Fibroblast of the aortic adventitia (primary cell): ENCODE data around the gene TPO. TPM values are rescaled to one million over a fixed set of nuclear protein-coding genes. Genes with fewer than 3 reads are reported as not detected.

Experiments used
- DNase-seq: peaks from one replicate; pipeline ENCODE4 v3.0.0-alpha.2; 2010; ENCODE audit warnings: low read depth
- H3K4me3 ChIP-seq: 2 replicates; pipeline ENCODE4 v1.5.1; 2011; ENCODE audit warnings: low read depth, mild to moderate bottlenecking, control low read depth, low read length, moderate library complexity
- total RNA-seq: library from RNA; depleted of rRNA; stranded (reverse); fragments of >200 nt; gene quantifications from 2 replicates; pipeline ENCODE4 v1.2.3, GENCODE V29; 2012; ENCODE audit warnings: low replicate concordance
- TF ChIP-seq, protein P1 (sequence below): IDR thresholded peaks from 2 replicates; pipeline ENCODE4 v1.5.1; 2011; ENCODE audit warnings: mild to moderate bottlenecking, low read length, control low read depth, inconsistent platforms; ENCODE audit not compliant: insufficient read depth

Gene TPO
- total RNA-seq, 1 donor, result not detected

DNA sequence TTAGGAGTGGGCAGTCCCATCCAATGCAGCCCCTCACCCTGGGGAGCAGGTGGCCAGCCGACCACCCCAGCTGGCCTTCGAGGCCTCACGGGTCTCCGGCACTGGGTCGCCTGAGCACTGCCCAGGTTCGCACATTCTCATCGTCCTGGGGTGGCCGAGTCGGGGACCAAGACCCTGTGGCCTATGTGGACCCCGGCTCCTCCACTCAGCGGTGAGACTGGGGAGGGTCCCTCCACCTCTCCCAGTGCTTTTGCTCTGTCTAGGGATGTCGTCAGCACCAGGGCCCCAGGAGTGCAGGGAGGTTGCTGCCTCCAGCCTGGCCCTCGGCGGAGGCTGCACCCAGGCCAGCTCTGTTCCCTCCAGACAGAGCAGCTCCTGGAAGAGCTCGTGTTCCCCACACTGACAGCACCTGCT lies 89.6 kb downstream of the TPO start:
- no peak overlapping the region for H3K4me3 ChIP-seq
- TF ChIP-seq, protein P1, sequence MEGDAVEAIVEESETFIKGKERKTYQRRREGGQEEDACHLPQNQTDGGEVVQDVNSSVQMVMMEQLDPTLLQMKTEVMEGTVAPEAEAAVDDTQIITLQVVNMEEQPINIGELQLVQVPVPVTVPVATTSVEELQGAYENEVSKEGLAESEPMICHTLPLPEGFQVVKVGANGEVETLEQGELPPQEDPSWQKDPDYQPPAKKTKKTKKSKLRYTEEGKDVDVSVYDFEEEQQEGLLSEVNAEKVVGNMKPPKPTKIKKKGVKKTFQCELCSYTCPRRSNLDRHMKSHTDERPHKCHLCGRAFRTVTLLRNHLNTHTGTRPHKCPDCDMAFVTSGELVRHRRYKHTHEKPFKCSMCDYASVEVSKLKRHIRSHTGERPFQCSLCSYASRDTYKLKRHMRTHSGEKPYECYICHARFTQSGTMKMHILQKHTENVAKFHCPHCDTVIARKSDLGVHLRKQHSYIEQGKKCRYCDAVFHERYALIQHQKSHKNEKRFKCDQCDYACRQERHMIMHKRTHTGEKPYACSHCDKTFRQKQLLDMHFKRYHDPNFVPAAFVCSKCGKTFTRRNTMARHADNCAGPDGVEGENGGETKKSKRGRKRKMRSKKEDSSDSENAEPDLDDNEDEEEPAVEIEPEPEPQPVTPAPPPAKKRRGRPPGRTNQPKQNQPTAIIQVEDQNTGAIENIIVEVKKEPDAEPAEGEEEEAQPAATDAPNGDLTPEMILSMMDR, result no peak
- no peak for DNase-seq

DNA sequence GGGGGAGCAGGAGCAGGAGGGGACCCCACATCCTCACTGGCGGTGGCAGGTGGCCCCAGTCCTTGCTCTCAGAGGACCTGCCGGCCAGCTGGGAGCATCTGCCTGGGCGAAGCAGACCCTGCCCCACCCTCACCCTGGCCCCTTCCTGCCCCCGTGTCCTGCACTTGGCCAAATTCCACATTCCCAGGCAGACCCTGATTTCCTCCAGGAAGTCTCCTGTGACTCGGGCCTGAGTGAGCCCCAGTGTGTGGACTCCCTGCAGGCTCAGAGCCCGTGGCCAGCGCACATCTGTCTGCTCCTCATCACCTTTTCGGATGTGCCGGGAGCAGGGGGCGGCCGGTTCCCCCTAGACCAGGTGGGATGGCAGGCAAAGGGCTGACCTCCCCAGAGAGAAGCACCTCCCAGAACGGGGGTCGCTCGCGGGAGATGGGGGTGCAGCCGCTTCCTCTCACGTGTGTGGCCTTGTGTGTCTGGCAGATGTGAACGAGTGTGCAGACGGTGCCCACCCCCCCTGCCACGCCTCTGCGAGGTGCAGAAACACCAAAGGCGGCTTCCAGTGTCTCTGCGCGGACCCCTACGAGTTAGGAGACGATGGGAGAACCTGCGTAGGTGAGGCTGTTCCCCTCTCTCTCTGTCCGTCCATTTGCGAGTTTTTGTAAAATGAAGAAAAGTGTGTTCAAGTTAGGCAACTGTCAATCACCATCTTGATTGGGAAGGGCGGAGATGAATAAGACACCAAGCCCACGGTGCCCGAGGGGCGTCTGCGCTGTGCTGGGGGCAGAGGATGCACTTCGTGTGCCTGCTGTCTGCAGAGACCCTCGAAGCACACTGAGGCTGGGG lies 90.4 kb downstream of the TPO start:
- no peak overlapping the region for H3K4me3 ChIP-seq
- TF ChIP-seq, protein P1, result no peak
- DNase-seq, result no peak

DNA sequence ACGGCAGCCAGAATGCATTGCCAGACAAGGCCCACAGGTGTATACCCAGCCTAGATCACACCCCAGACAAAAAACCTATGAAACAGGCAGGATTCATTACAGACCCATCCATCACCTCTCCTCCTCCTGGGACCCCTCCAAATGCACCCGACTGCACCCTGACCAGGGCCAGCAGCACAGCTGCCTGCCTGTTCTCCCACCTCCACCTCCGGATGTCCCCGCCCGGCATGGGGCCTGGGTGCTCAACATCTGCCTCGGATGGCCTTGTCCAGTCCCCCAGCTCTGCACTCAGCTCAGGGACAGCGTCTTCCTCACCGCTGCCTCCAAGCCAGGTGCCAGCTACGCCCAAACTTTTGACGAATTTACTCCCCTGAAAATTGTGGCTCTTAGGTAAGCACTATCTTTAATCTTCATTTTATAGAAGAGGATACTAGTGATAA lies 91.1 kb downstream of the TPO start:
- H3K4me3 ChIP-seq, result no peak overlapping the region
- no peak for DNase-seq
- TF ChIP-seq, protein P1, result no peak

DNA sequence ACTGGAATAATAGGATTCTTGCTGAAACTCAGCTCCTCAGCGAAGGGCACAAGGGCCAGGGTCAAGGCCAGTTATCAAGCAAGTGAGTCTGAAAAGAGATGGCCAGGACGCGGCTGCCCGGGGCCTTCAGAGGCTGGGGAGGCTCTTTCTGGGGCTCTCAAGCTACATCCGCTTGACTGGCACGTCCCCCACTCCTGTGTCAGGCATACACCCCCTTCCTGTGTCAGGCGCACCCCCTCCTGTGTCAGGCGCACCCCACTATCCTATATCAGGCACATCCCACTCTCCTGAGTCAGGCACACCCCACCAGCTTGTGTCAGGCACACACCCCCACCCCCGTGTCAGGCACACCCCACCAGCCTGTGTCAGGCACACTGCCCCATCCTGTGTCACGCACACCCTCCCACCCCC lies 91.8 kb downstream of the TPO start:
- DNase-seq, result no peak
- H3K4me3 ChIP-seq, result no peak overlapping the region
- TF ChIP-seq, protein P1, result no peak

DNA sequence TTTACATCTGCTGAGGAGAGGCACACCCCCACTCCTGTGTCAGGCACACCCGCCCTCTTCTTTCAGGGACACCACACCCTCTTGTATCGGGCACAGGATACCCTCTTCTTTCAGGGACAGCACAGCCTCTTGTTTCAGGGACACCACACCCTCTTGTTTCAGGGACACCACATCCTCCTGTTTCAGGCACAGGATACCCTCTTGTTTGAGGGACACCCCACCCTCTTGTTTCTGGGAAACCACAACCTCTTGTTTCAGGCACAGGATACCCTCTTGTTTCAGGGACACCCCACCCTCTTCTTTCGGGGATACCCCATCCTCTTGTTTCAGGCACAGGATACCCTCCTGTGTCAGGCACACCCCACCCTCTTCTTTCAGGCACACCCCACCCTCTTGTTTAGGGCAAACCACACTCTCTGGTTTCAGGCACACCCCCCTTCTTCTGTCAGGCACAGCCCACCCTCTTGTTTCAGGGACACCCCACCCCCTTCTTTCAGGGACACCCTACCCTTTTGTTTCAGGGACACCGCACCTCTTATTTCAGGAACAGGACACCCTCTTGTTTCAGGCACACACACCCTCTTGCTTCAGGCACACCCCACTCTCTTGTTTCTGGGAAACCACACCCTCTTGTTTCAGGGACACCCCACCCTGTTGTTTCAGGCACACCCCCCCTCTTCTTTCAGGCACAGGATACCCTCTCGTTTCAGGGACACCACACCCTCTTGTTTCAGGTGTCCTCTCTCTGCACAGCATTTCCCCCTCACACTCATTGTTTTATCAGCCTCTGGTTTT lies 96.2 kb downstream of the TPO start:
- TF ChIP-seq, protein P1, result no peak
- DNase-seq, result no peak
- no peak overlapping the region for H3K4me3 ChIP-seq

DNA sequence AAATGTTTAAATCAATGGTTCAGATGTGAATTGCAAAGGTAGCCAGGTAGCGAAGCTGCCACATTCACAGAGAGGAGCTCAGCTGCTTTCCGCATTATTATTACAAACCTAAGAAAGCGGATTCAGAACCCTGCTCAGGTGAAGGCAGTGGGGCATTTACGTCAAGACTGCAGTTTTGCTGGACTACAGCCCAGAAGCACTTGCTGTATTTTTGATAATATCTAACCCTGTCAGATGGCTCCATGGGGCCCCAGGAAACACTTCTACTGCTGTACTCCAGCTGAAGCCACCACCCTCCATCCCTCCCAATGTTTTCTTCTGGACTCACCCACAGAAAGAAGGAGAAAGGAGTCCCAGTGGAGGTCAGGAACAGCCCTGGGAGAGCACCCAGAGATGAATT lies 96.9 kb downstream of the TPO start:
- TF ChIP-seq, protein P1, result no peak
- DNase-seq, result no peak
- H3K4me3 ChIP-seq, result no peak overlapping the region
